ENCODE measurements around the gene PARM1. TPM values are rescaled to one million over a fixed set of nuclear protein-coding genes. Genes with fewer than 3 reads are reported as not detected.

Gene PARM1
- polyA plus RNA-seq, 3 donors = 0.06 to 0.54 (median 0.27) TPM

- Mint-ChIP-seq H3K27me3 (ENCODE audit: low read depth in 3 of 3) (peaks cover 5 to 7% (median 5%) of the 10 kb centered on the region in 3 donors), H3K27ac (no peak overlapping the region), H3K9me3 (peaks cover 0 to 11% (median 8%) of the 10 kb centered on the region in 7 donors), H3K4me1 (no peaks in the 10 kb centered on the region), H3K36me3 (no peaks in the 10 kb centered on the region), H3K4me3 (no peak overlapping the region)
- no peaks in the 10 kb centered on the region for H4K20me1 ChIP-seq (ENCODE audit: insufficient read depth, low read length)
- no peak overlapping the region for H2AFZ ChIP-seq (ENCODE audit: insufficient read depth, low read depth, low read length, poor library complexity, severe bottlenecking)
- H3K4me1 ChIP-seq (ENCODE audit: control insufficient read depth in 1 of 2, insufficient read depth in 2 of 2, low read length in 2 of 2) = no peaks in the 10 kb centered on the region
- H3K4me3 ChIP-seq (replicated peaks in 1 of 3; ENCODE audit: low read depth in 2 of 3, low read length in 3 of 3) = no peak overlapping the region
- no peak for DNase-seq
- TF ChIP-seq, protein P1, sequence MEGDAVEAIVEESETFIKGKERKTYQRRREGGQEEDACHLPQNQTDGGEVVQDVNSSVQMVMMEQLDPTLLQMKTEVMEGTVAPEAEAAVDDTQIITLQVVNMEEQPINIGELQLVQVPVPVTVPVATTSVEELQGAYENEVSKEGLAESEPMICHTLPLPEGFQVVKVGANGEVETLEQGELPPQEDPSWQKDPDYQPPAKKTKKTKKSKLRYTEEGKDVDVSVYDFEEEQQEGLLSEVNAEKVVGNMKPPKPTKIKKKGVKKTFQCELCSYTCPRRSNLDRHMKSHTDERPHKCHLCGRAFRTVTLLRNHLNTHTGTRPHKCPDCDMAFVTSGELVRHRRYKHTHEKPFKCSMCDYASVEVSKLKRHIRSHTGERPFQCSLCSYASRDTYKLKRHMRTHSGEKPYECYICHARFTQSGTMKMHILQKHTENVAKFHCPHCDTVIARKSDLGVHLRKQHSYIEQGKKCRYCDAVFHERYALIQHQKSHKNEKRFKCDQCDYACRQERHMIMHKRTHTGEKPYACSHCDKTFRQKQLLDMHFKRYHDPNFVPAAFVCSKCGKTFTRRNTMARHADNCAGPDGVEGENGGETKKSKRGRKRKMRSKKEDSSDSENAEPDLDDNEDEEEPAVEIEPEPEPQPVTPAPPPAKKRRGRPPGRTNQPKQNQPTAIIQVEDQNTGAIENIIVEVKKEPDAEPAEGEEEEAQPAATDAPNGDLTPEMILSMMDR (IDR thresholded peaks at IDR 0.05) = no peak
- WGBS (ENCODE audit: insufficient coverage) = 70% methylated on average over 2 of the region's 3 CpGs
- H3K27ac ChIP-seq (ENCODE audit: low read depth in 1 of 2, low read length in 2 of 2) = no peak overlapping the region
- no peaks in the 10 kb centered on the region for H3K36me3 ChIP-seq (replicated peaks in 1 of 2; ENCODE audit: control insufficient read depth in 1 of 2, insufficient read depth in 2 of 2, low read length in 2 of 2)
- peaks cover 0 to 5% of the 10 kb centered on the region in 2 donors for H3K9me3 ChIP-seq (replicated peaks in 1 of 2; ENCODE audit: control insufficient read depth in 1 of 2, insufficient read depth in 1 of 2, low read length in 2 of 2)
- H3K9ac ChIP-seq (ENCODE audit: insufficient read depth, low read length, poor library complexity, severe bottlenecking) = no peak overlapping the region
- H3K27me3 ChIP-seq (ENCODE audit: control insufficient read depth in 2 of 2, insufficient read depth in 2 of 2, low read length in 2 of 2) = no peaks in the 10 kb centered on the region
- H3K79me2 ChIP-seq (ENCODE audit: insufficient read depth, low read length) = no peaks in the 10 kb centered on the region
- H3K4me2 ChIP-seq (replicated peaks; ENCODE audit: extremely low read depth, low read length, poor library complexity, severe bottlenecking) = no peak overlapping the region
- intact Hi-C loops (cut with micrococcal nuclease) = no loop called here
Observed at GRCh38 chr4:74920704-74921103, 12.2 kb upstream of the PARM1 start.

DNA sequence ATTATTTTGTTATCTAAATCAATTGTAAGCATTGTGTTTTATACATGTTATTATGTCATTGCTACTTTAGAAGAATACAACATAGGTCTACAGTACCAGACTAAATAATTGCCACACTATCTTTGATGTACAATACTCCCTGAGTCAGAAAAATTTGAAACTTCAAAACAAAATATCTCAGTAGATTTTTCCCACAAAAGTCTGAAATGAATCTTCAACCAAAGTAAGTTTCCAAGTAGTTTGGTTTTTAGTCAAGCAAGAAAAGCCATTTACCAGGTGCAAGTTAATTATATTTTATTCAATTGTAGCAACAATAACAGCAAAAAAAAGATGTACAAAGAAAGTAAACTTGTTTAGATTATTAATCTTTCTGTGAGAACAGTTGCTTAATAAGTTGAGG, 11.4 kb upstream of the PARM1 start:
- H3K9ac ChIP-seq (ENCODE audit: insufficient read depth, low read length, poor library complexity, severe bottlenecking) = no peak overlapping the region
- peaks cover 0 to 4% (median 3%) of the 10 kb centered on the region in 7 donors for H3K9me3 Mint-ChIP-seq
- H3K4me3 Mint-ChIP-seq = no peak overlapping the region
- H3K4me1 ChIP-seq (ENCODE audit: control insufficient read depth in 1 of 2, insufficient read depth in 2 of 2, low read length in 2 of 2) = peaks cover 0 to 5% of the 10 kb centered on the region in 2 donors
- H3K27ac ChIP-seq (ENCODE audit: low read depth in 1 of 2, low read length in 2 of 2) = no peak overlapping the region
- H3K4me2 ChIP-seq (replicated peaks; ENCODE audit: extremely low read depth, low read length, poor library complexity, severe bottlenecking) = no peak overlapping the region
- no peaks in the 10 kb centered on the region for H3K9me3 ChIP-seq (replicated peaks in 1 of 2; ENCODE audit: control insufficient read depth in 1 of 2, insufficient read depth in 1 of 2, low read length in 2 of 2)
- no peak overlapping the region for H3K27ac Mint-ChIP-seq
- no peaks in the 10 kb centered on the region for H3K36me3 Mint-ChIP-seq
- no peaks in the 10 kb centered on the region for H3K36me3 ChIP-seq (replicated peaks in 1 of 2; ENCODE audit: control insufficient read depth in 1 of 2, insufficient read depth in 2 of 2, low read length in 2 of 2)
- peaks cover 3 to 7% (median 5%) of the 10 kb centered on the region in 3 donors for H3K27me3 Mint-ChIP-seq (ENCODE audit: low read depth in 3 of 3)
- no peak overlapping the region for H3K4me3 ChIP-seq (replicated peaks in 1 of 3; ENCODE audit: low read depth in 2 of 3, low read length in 3 of 3)
- peaks cover 5% of the 10 kb centered on the region for H3K4me1 Mint-ChIP-seq
- H2AFZ ChIP-seq (ENCODE audit: insufficient read depth, low read depth, low read length, poor library complexity, severe bottlenecking) = no peak overlapping the region
- no peaks in the 10 kb centered on the region for H4K20me1 ChIP-seq (ENCODE audit: insufficient read depth, low read length)
- intact Hi-C loops (cut with micrococcal nuclease) = no loop called here
- H3K27me3 ChIP-seq (ENCODE audit: control insufficient read depth in 2 of 2, insufficient read depth in 2 of 2, low read length in 2 of 2) = peaks cover 0 to under 1% of the 10 kb centered on the region in 2 donors
- no peaks in the 10 kb centered on the region for H3K79me2 ChIP-seq (ENCODE audit: insufficient read depth, low read length)
- TF ChIP-seq, protein P1 (IDR thresholded peaks at IDR 0.05) = no peak
- no peak for DNase-seq
